Uterus (tissue), 4 donors: ENCODE results near the gene CBFA2T2. TPM values are rescaled to one million over a fixed set of nuclear protein-coding genes. Genes with fewer than 3 reads are reported as not detected.

ENCODE experiments used
- DNase-seq, 2 donors: peaks; one replicate each; pipeline ENCODE4 v3.0.0-alpha.2; 2019 to 2020
- H3K27ac ChIP-seq, 2 donors: fragments of 200-600 bp; sonication (generic); 1 replicate in 1 of 2; 2 replicates in 1 of 2; pipeline ENCODE4 v1.5.1; 2016 to 2018
- H3K27me3 ChIP-seq, 2 donors: fragments of 200-600 bp; sonication (generic); one replicate each; pipeline ENCODE4 v1.5.1; 2018 to 2019; ENCODE audit warnings: control low read depth in 1 of 2
- H3K36me3 ChIP-seq, 2 donors: fragments of 200-600 bp; sonication (generic); one replicate each; pipeline ENCODE4 v1.5.1; 2019; ENCODE audit warnings: control low read depth in 1 of 2
- H3K4me1 ChIP-seq, 2 donors: fragments of 200-600 bp; sonication (generic); one replicate each; pipeline ENCODE4 v1.5.1; 2018 to 2019; ENCODE audit warnings: control low read depth in 1 of 2
- H3K4me3 ChIP-seq, 2 donors: fragments of 200-600 bp; sonication (generic); 1 replicate in 1 of 2; 2 replicates in 1 of 2; pipeline ENCODE4 v1.5.1; 2018 to 2019; ENCODE audit warnings: mild to moderate bottlenecking in 1 of 2
- H3K9me3 ChIP-seq, 2 donors: fragments of 200-600 bp; sonication (generic); one replicate each; pipeline ENCODE4 v1.5.1; 2019; ENCODE audit warnings: control low read depth in 1 of 2
- POLR2A ChIP-seq, 2 donors: fragments of 450-650 bp; IDR thresholded peaks; one replicate each; pipeline ENCODE4 v1.6.1; 2016; ENCODE audit warnings: antibody characterized with exemption in 2 of 2, mild to moderate bottlenecking in 1 of 2, moderate library complexity in 1 of 2
- intact Hi-C: fragments of 100-400 bp; cut with DNase I; formaldehyde crosslinking; loops from one replicate; pipeline ENCODE4 v1.15.1; 2023; ENCODE audit warnings: low total_unique reads
- total RNA-seq, 4 donors: library from RNA; depleted of rRNA in 3 of 4; stranded (reverse); fragments of >200 nt in 3 of 4; gene quantifications; one replicate each; pipeline versions ENCODE4 v1.1.0 to v1.2.4, GENCODE V29; 2014 to 2023
- TF ChIP-seq, protein P1 (sequence below), 4 experiments: fragments of 200-600 bp in 2 of 4; fragments of 450-650 bp in 2 of 4; sonication (generic) in 2 of 4; IDR thresholded peaks; one replicate each; pipeline ENCODE4 v1.5.1; 2016 to 2019; ENCODE audit warnings: antibody characterized with exemption in 4 of 4, mild to moderate bottlenecking in 2 of 4, moderate library complexity in 1 of 4
- donor health status: DM: yes; HTN: yes; CAD: no.

CBFA2T2 gene
- total RNA-seq, 4 donors from 2014 or later: 13.6 to 32.4 (median 24.3) TPM

DNA sequence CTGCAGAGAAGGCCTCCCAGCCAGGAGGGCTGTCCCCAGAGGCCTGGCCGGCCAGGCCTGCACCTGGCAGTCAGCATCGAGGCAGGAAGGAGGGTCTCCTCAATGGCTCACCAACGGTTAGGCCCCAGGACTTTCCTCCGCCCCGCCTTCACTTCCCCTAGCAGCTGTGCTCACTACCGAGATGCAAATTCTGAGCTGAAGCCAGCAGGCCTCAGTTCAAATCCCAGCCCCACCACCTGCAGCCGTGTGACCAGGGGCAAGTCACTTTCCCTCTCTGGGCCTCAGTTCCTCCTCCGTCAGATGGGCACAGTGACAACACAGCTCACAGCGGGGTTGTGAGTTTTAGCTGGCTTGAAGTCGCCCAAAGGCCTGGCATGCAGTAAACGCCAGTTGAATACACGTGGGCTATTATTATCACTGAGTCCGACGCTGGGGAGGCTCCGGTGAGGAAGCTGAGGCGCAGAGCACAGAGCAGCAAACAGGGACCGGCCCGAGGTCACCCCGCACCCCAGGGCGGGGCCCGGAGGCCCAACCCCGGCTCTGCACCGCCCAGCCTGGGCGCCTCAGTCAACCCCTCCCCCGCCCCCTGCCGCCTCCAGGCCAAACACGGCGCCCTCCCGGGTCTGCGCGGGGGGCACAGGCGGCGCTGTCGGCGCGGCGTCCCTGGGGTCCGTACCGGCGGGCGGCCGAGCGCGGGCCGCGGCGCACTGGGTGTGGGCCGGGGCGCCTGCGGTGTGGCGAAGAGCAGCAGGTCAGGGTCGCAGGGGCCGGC, 195.6 kb downstream of the CBFA2T2 start:
- no peak overlapping the region for H3K27ac ChIP-seq
- intact Hi-C loops: no loop called here
- peaks cover 0 to 8% of the 10 kb centered on the region in 2 donors for H3K4me1 ChIP-seq
- no peaks in the 10 kb centered on the region for H3K27me3 ChIP-seq
- DNase-seq: peak in 1 of 2 donors; percentile 16
- no peaks in the 10 kb centered on the region for H3K36me3 ChIP-seq
- no peaks in the 10 kb centered on the region for H3K9me3 ChIP-seq
- no peak for TF ChIP-seq POLR2A (IDR thresholded peaks at IDR 0.05)
- TF ChIP-seq, protein P1, sequence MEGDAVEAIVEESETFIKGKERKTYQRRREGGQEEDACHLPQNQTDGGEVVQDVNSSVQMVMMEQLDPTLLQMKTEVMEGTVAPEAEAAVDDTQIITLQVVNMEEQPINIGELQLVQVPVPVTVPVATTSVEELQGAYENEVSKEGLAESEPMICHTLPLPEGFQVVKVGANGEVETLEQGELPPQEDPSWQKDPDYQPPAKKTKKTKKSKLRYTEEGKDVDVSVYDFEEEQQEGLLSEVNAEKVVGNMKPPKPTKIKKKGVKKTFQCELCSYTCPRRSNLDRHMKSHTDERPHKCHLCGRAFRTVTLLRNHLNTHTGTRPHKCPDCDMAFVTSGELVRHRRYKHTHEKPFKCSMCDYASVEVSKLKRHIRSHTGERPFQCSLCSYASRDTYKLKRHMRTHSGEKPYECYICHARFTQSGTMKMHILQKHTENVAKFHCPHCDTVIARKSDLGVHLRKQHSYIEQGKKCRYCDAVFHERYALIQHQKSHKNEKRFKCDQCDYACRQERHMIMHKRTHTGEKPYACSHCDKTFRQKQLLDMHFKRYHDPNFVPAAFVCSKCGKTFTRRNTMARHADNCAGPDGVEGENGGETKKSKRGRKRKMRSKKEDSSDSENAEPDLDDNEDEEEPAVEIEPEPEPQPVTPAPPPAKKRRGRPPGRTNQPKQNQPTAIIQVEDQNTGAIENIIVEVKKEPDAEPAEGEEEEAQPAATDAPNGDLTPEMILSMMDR (IDR thresholded peaks at IDR 0.05): no peak
- peak overlapping the region; percentile 13 to 34 for H3K4me3 ChIP-seq

DNA sequence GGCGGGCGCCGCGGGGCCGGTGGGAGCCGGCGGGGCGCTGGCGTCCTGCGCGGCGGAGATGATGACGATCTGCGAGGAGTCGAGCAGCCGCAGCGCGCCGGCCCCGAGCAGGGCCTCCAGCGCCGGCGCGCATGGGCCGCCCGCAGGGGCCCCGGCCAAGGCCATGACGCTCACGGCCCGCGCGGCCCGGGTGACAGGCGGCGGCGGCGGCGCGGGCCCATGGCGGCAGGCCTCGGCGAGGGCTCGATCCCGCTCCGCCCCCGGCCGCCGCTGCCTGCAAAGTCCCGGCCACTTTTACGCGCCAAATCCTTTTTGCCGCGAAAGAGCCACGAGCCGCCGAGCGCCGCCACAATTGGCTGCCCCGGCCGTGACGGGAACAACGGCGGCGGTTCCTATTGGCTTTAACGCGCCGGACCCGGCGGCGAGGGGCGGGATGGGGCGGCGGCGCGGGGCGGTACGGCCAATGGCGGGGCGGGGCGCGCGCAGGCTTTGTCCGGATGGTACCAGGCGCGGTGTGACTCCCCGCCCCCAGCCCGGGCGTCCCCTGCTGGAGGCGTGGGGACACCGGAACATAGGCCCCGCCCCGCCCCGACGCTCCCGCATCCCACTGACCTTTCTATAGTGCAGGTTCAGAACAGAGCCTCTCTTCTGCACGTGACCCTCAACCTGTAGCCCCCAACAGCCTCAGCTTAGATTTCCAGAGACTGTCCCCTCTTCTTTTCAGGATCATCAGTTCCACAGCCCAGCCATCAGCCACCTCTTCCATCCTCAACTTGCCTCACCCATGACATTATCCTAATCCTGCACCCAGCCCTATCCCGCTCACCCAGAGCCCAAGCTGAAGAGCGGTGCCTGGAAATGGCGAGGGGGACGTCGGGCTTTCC, 196.4 kb downstream of the CBFA2T2 start, which contains the start of gene E2F1:
E2F1 (minus strand) TSS at position 286 of the 884 bp plus-strand sequence; CDS start at position 165, 121 bp downstream.
- peak; percentile 92 to 96 for DNase-seq
- Histone ChIP-seq H3K27ac (peak within 1 kb of the TSS; percentile 42 to 71), H3K36me3 (no peaks in the 10 kb centered on the region), H3K4me3 (peak within 1 kb of the TSS; percentile 13 to 34), H3K4me1 (peaks cover 0 to 8% of the 10 kb centered on the region in 2 donors), H3K27me3 (no peaks in the 10 kb centered on the region), H3K9me3 (no peaks in the 10 kb centered on the region)
- intact Hi-C loops: no loop called here
- TF ChIP-seq, protein P1 (IDR thresholded peaks at IDR 0.05): peak; percentile 50 to 67 (median 60)
- no peak for TF ChIP-seq POLR2A (IDR thresholded peaks at IDR 0.05)

GRCh38 chr20:33686984-33687366, 197.1 kb downstream of the CBFA2T2 start:
- peak overlapping the region; percentile 42 to 71 for H3K27ac ChIP-seq
- H3K36me3 ChIP-seq: no peaks in the 10 kb centered on the region
- H3K27me3 ChIP-seq: no peaks in the 10 kb centered on the region
- no peaks in the 10 kb centered on the region for H3K9me3 ChIP-seq
- intact Hi-C loops: no loop called here
- peaks cover 0 to 8% of the 10 kb centered on the region in 2 donors for H3K4me1 ChIP-seq
- peak overlapping the region in 1 of 2 donors; percentile 34 for H3K4me3 ChIP-seq
- no peak for DNase-seq
- TF ChIP-seq, protein P1 (IDR thresholded peaks at IDR 0.05): no peak
- no peak for TF ChIP-seq POLR2A (IDR thresholded peaks at IDR 0.05)

- H3K27ac ChIP-seq: no peak overlapping the region
- intact Hi-C loops: no loop called here
Measured at GRCh38 chr20:33687370-33687915, 197.5 kb downstream of the CBFA2T2 start.

More at GRCh38 chr20:33687370-33687915, 197.5 kb downstream of the CBFA2T2 start:
- Histone ChIP-seq H3K9me3 (no peaks in the 10 kb centered on the region), H3K36me3 (no peaks in the 10 kb centered on the region), H3K4me1 (peaks cover 0 to 8% of the 10 kb centered on the region in 2 donors), H3K27me3 (no peaks in the 10 kb centered on the region), H3K4me3 (no peak overlapping the region)
- no peak for DNase-seq
- TF ChIP-seq, protein P1 (IDR thresholded peaks at IDR 0.05): no peak
- TF ChIP-seq POLR2A (IDR thresholded peaks at IDR 0.05): no peak
